T-helper 1 cell treated with Interleukin-12 subunit alpha and Interleukin-12 subunit beta and Interleukin-4 antibody, amounts not matched to agents 30 μg/mL and 1 μg/mL, for 36 hours (primary cell): Measurements from ENCODE around the gene GNB1L.

Experiments used
- H3K27ac Mint-ChIP-seq: one replicate; pipeline ENCODE4 v1.8.0; 2021; ENCODE audit warnings: mild to moderate bottlenecking, mixed read lengths
- H3K27me3 Mint-ChIP-seq: one replicate; pipeline ENCODE4 v1.8.0; 2021; ENCODE audit warnings: low read depth, mixed read lengths
- H3K36me3 Mint-ChIP-seq: one replicate; pipeline ENCODE4 v1.8.0; 2021; ENCODE audit warnings: low read depth, mixed read lengths
- H3K4me1 Mint-ChIP-seq: one replicate; pipeline ENCODE4 v1.8.0; 2021; ENCODE audit warnings: low read depth, mixed read lengths
- H3K4me3 Mint-ChIP-seq: one replicate; pipeline ENCODE4 v1.8.0; 2021; ENCODE audit warnings: mild to moderate bottlenecking, moderate library complexity, mixed read lengths
- H3K9me3 Mint-ChIP-seq: one replicate; pipeline ENCODE4 v1.8.0; 2021; ENCODE audit warnings: mixed read lengths

Gene GNB1L

GRCh38 chr22:19766511-19767426 lies 87.9 kb downstream of the GNB1L start:
- no peak overlapping the region for H3K27ac Mint-ChIP-seq
- H3K4me3 Mint-ChIP-seq: peak overlapping the region; percentile 28
- H3K27me3 Mint-ChIP-seq: peaks cover 78% of the 10 kb centered on the region
- no peaks in the 10 kb centered on the region for H3K9me3 Mint-ChIP-seq
- H3K4me1 Mint-ChIP-seq: peaks cover 6% of the 10 kb centered on the region
- H3K36me3 Mint-ChIP-seq: no peaks in the 10 kb centered on the region

- Mint-ChIP-seq H3K27ac (no peak overlapping the region), H3K4me3 (no peak overlapping the region), H3K9me3 (no peaks in the 10 kb centered on the region), H3K4me1 (peaks cover 8% of the 10 kb centered on the region), H3K27me3 (peaks cover 76% of the 10 kb centered on the region), H3K36me3 (no peaks in the 10 kb centered on the region)
Measured at GRCh38 chr22:19766240-19766510, 88.5 kb downstream of the GNB1L start.

GRCh38 chr22:19765477-19766239 lies 89.0 kb downstream of the GNB1L start:
- Mint-ChIP-seq H3K27ac (no peak overlapping the region), H3K27me3 (peaks cover 74% of the 10 kb centered on the region), H3K4me3 (peak overlapping the region; percentile 28)

GRCh38 chr22:19764636-19765476 lies 89.8 kb downstream of the GNB1L start:
- Mint-ChIP-seq H3K4me1 (peaks cover 13% of the 10 kb centered on the region), H3K27me3 (peaks cover 76% of the 10 kb centered on the region), H3K36me3 (peaks cover 4% of the 10 kb centered on the region), H3K9me3 (no peaks in the 10 kb centered on the region), H3K27ac (no peak overlapping the region), H3K4me3 (no peak overlapping the region)

More at GRCh38 chr22:19765477-19766239, 89.0 kb downstream of the GNB1L start:
- Mint-ChIP-seq H3K9me3 (no peaks in the 10 kb centered on the region), H3K4me1 (peaks cover 8% of the 10 kb centered on the region), H3K36me3 (no peaks in the 10 kb centered on the region)

- no peak overlapping the region for H3K27ac Mint-ChIP-seq
- no peak overlapping the region for H3K4me3 Mint-ChIP-seq
- H3K4me1 Mint-ChIP-seq: peaks cover 16% of the 10 kb centered on the region
- H3K27me3 Mint-ChIP-seq: peaks cover 76% of the 10 kb centered on the region
- H3K9me3 Mint-ChIP-seq: no peaks in the 10 kb centered on the region
- peaks cover 4% of the 10 kb centered on the region for H3K36me3 Mint-ChIP-seq
Measured at GRCh38 chr22:19764299-19764593, 90.4 kb downstream of the GNB1L start.

GRCh38 chr22:19763458-19764298 lies 91.0 kb downstream of the GNB1L start:
- H3K4me3 Mint-ChIP-seq: no peak overlapping the region
- peaks cover 16% of the 10 kb centered on the region for H3K4me1 Mint-ChIP-seq
- H3K36me3 Mint-ChIP-seq: peaks cover 4% of the 10 kb centered on the region
- H3K9me3 Mint-ChIP-seq: no peaks in the 10 kb centered on the region
- H3K27ac Mint-ChIP-seq: no peak overlapping the region
- H3K27me3 Mint-ChIP-seq: peaks cover 71% of the 10 kb centered on the region

GRCh38 chr22:19762568-19763457 lies 91.9 kb downstream of the GNB1L start:
- Mint-ChIP-seq H3K4me1 (peaks cover 16% of the 10 kb centered on the region), H3K27me3 (peaks cover 67% of the 10 kb centered on the region), H3K36me3 (peaks cover 4% of the 10 kb centered on the region), H3K9me3 (no peaks in the 10 kb centered on the region), H3K4me3 (no peak overlapping the region), H3K27ac (no peak overlapping the region)

GRCh38 chr22:19761725-19762567 lies 92.7 kb downstream of the GNB1L start:
- Mint-ChIP-seq H3K4me1 (peaks cover 17% of the 10 kb centered on the region), H3K4me3 (no peak overlapping the region), H3K27me3 (peaks cover 65% of the 10 kb centered on the region), H3K9me3 (no peaks in the 10 kb centered on the region), H3K27ac (peak overlapping the region; percentile 52), H3K36me3 (peaks cover 8% of the 10 kb centered on the region)

- no peak overlapping the region for H3K4me3 Mint-ChIP-seq
- no peaks in the 10 kb centered on the region for H3K9me3 Mint-ChIP-seq
- peaks cover 21% of the 10 kb centered on the region for H3K4me1 Mint-ChIP-seq
- peaks cover 70% of the 10 kb centered on the region for H3K27me3 Mint-ChIP-seq
- peaks cover 8% of the 10 kb centered on the region for H3K36me3 Mint-ChIP-seq
- H3K27ac Mint-ChIP-seq: peak overlapping the region; percentile 52
Measured at GRCh38 chr22:19760951-19761724, 93.5 kb downstream of the GNB1L start.

- H3K36me3 Mint-ChIP-seq: peaks cover 8% of the 10 kb centered on the region
- H3K27ac Mint-ChIP-seq: peak within 1 kb of the TSS; percentile 67
- peaks cover 21% of the 10 kb centered on the region for H3K4me1 Mint-ChIP-seq
- peak within 1 kb of the TSS; percentile 76 for H3K4me3 Mint-ChIP-seq
- H3K27me3 Mint-ChIP-seq: peaks cover 72% of the 10 kb centered on the region
- no peaks in the 10 kb centered on the region for H3K9me3 Mint-ChIP-seq
Measured at GRCh38 chr22:19760058-19760950, 94.4 kb downstream of the GNB1L start, which contains the start of gene TBX1. Gene TBX1 (plus strand): TSS chr22:19760778. CDS start chr22:19760844, 66 bp downstream.

- H3K9me3 Mint-ChIP-seq: no peaks in the 10 kb centered on the region
- H3K36me3 Mint-ChIP-seq: peaks cover 8% of the 10 kb centered on the region
- peak overlapping the region; percentile 76 for H3K4me3 Mint-ChIP-seq
- peaks cover 66% of the 10 kb centered on the region for H3K27me3 Mint-ChIP-seq
- H3K27ac Mint-ChIP-seq: peak overlapping the region; percentile 67
- peaks cover 18% of the 10 kb centered on the region for H3K4me1 Mint-ChIP-seq
Measured at GRCh38 chr22:19759427-19760057, 95.1 kb downstream of the GNB1L start.
